Stimulated activated effector memory CD8-positive, alpha-beta T cell treated with anti-CD3 and anti-CD28 coated beads, Interleukin-12 subunit alpha, Interleukin-12 subunit beta, amount 100 ng/mL, for 72 hours (primary cell): Measurements from ENCODE around the gene UGT1A3.
A peak's percentile ranks its signal among the peaks of the same experiment; 100 is the strongest.
"Not testable (repeated sequence)": the region's sequence is repeated elsewhere in the genome, so short reads cannot be mapped to it uniquely, and the experiment has no call there.

Experiments used
- ATAC-seq: fragments of 150-1000 bp; cut with Tn5 transposase; 2 replicates; pipeline ENCODE4 v1.10.0; 2021
- DNase-seq, 2 donors: peaks; one replicate each; pipeline ENCODE4 v3.0.0; 2021 to 2022; ENCODE audit warnings: low spot score in 2 of 2
- H3K27ac Mint-ChIP-seq: one replicate; pipeline ENCODE4 v1.8.0; 2022; ENCODE audit warnings: mild to moderate bottlenecking, mixed read lengths
- H3K36me3 Mint-ChIP-seq: one replicate; pipeline ENCODE4 v1.8.0; 2022; ENCODE audit warnings: mild to moderate bottlenecking, mixed read lengths
- H3K4me1 Mint-ChIP-seq: one replicate; pipeline ENCODE4 v1.8.0; 2022; ENCODE audit warnings: mixed read lengths
- H3K4me3 Mint-ChIP-seq: one replicate; pipeline ENCODE4 v1.8.0; 2022; ENCODE audit warnings: mild to moderate bottlenecking, mixed read lengths
- H3K9me3 Mint-ChIP-seq: one replicate; pipeline ENCODE4 v1.8.0; 2022; ENCODE audit warnings: mixed read lengths

Gene UGT1A3

GRCh38 chr2:233700028-233700635 lies 28.7 kb upstream of the UGT1A3 start:
- no peak for ATAC-seq
- no peak for DNase-seq
- Mint-ChIP-seq H3K27ac (no peak overlapping the region), H3K9me3 (peaks cover 4% of the 10 kb centered on the region), H3K4me1 (no peaks in the 10 kb centered on the region), H3K4me3 (no peak overlapping the region), H3K36me3 (no peaks in the 10 kb centered on the region)

- not testable (repeated sequence) for H3K27ac Mint-ChIP-seq, DNase-seq, H3K36me3 Mint-ChIP-seq, ATAC-seq, H3K9me3 Mint-ChIP-seq, H3K4me1 Mint-ChIP-seq, H3K4me3 Mint-ChIP-seq
Measured at GRCh38 chr2:233700842-233701241, 28.0 kb upstream of the UGT1A3 start.

GRCh38 chr2:233702238-233702637 lies 26.6 kb upstream of the UGT1A3 start:
- Mint-ChIP-seq H3K9me3 (peaks cover 4% of the 10 kb centered on the region), H3K36me3 (no peaks in the 10 kb centered on the region), H3K27ac (no peak overlapping the region), H3K4me1 (no peaks in the 10 kb centered on the region), H3K4me3 (no peak overlapping the region)
- ATAC-seq (no peak), DNase-seq (no peak)

- Mint-ChIP-seq H3K36me3 (no peaks in the 10 kb centered on the region), H3K4me3 (no peak overlapping the region), H3K4me1 (no peaks in the 10 kb centered on the region), H3K27ac (no peak overlapping the region), H3K9me3 (peaks cover 4% of the 10 kb centered on the region)
- DNase-seq, result no peak
- no peak for ATAC-seq
Measured at GRCh38 chr2:233705911-233706506, 22.8 kb upstream of the UGT1A3 start.

GRCh38 chr2:233706720-233707119 lies 22.1 kb upstream of the UGT1A3 start:
- Mint-ChIP-seq H3K4me1 (no peaks in the 10 kb centered on the region), H3K36me3 (no peaks in the 10 kb centered on the region), H3K27ac (no peak overlapping the region), H3K4me3 (no peak overlapping the region), H3K9me3 (peaks cover 4% of the 10 kb centered on the region)
- ATAC-seq, result no peak
- DNase-seq, result no peak

GRCh38 chr2:233707940-233708644 lies 20.8 kb upstream of the UGT1A3 start:
- H3K27ac Mint-ChIP-seq, result no peak overlapping the region
- DNase-seq, result no peak
- H3K4me1 Mint-ChIP-seq, result no peaks in the 10 kb centered on the region
- H3K36me3 Mint-ChIP-seq, result no peaks in the 10 kb centered on the region
- peaks cover 4% of the 10 kb centered on the region for H3K9me3 Mint-ChIP-seq
- no peak overlapping the region for H3K4me3 Mint-ChIP-seq
- ATAC-seq, result no peak

GRCh38 chr2:233708942-233709341 lies 19.9 kb upstream of the UGT1A3 start:
- Mint-ChIP-seq H3K4me3 (no peak overlapping the region), H3K4me1 (peaks cover 3% of the 10 kb centered on the region), H3K27ac (no peak overlapping the region), H3K36me3 (no peaks in the 10 kb centered on the region), H3K9me3 (peaks cover 4% of the 10 kb centered on the region)
- ATAC-seq, result no peak
- no peak for DNase-seq

- DNase-seq, result peak; percentile 56 to 79
- Mint-ChIP-seq H3K36me3 (no peaks in the 10 kb centered on the region), H3K27ac (no peak overlapping the region), H3K9me3 (no peaks in the 10 kb centered on the region), H3K4me1 (peaks cover 6% of the 10 kb centered on the region), H3K4me3 (no peak overlapping the region)
- ATAC-seq, result peak; percentile 76
Measured at GRCh38 chr2:233711312-233712008, 17.4 kb upstream of the UGT1A3 start.

- Mint-ChIP-seq H3K36me3 (no peaks in the 10 kb centered on the region), H3K4me1 (peaks cover 6% of the 10 kb centered on the region), H3K9me3 (no peaks in the 10 kb centered on the region), H3K4me3 (no peak within 1 kb of the TSS), H3K27ac (no peak within 1 kb of the TSS)
- no peak for ATAC-seq
- DNase-seq, result no peak
Measured at GRCh38 chr2:233712611-233713261, 16.1 kb upstream of the UGT1A3 start, which contains the start of gene UGT1A5. Gene UGT1A5 (plus strand): TSS chr2:233712907. CDS start chr2:233712992, 85 bp downstream.

GRCh38 chr2:233713262-233713615 lies 15.6 kb upstream of the UGT1A3 start:
- peaks cover 6% of the 10 kb centered on the region for H3K4me1 Mint-ChIP-seq
- H3K4me3 Mint-ChIP-seq, result no peak overlapping the region
- DNase-seq, result no peak
- H3K9me3 Mint-ChIP-seq, result no peaks in the 10 kb centered on the region
- no peaks in the 10 kb centered on the region for H3K36me3 Mint-ChIP-seq
- no peak overlapping the region for H3K27ac Mint-ChIP-seq
- ATAC-seq, result no peak

GRCh38 chr2:233714121-233714520 lies 14.7 kb upstream of the UGT1A3 start:
- H3K4me3 Mint-ChIP-seq, result no peak overlapping the region

GRCh38 chr2:233718552-233718951 lies 10.3 kb upstream of the UGT1A3 start, which contains the start of gene UGT1A4:
Gene UGT1A4 (plus strand): TSS chr2:233718736. CDS start chr2:233718821, 85 bp downstream.
- DNase-seq (no peak), ATAC-seq (no peak)
- Mint-ChIP-seq H3K4me1 (peaks cover 6% of the 10 kb centered on the region), H3K9me3 (no peaks in the 10 kb centered on the region), H3K4me3 (no peak within 1 kb of the TSS), H3K27ac (no peak within 1 kb of the TSS), H3K36me3 (no peaks in the 10 kb centered on the region)

More at GRCh38 chr2:233714121-233714520, 14.7 kb upstream of the UGT1A3 start:
- Mint-ChIP-seq H3K36me3 (no peaks in the 10 kb centered on the region), H3K27ac (no peak overlapping the region), H3K4me1 (peaks cover 6% of the 10 kb centered on the region), H3K9me3 (no peaks in the 10 kb centered on the region)
- ATAC-seq (no peak), DNase-seq (no peak)

- H3K4me3 Mint-ChIP-seq, ATAC-seq, H3K9me3 Mint-ChIP-seq, H3K36me3 Mint-ChIP-seq, H3K27ac Mint-ChIP-seq, DNase-seq, H3K4me1 Mint-ChIP-seq: not testable (repeated sequence)
Measured at GRCh38 chr2:233736868-233737653, 8.2 kb downstream of the UGT1A3 start.

- no peak overlapping the region for H3K27ac Mint-ChIP-seq
- no peak overlapping the region for H3K4me3 Mint-ChIP-seq
- no peak for ATAC-seq
- no peaks in the 10 kb centered on the region for H3K4me1 Mint-ChIP-seq
- DNase-seq, result no peak
- H3K36me3 Mint-ChIP-seq, result no peaks in the 10 kb centered on the region
- H3K9me3 Mint-ChIP-seq, result no peaks in the 10 kb centered on the region
Measured at GRCh38 chr2:233740870-233741269, 12.0 kb downstream of the UGT1A3 start.
